ENCODE data around the gene LBH. TPM values are rescaled to one million over a fixed set of nuclear protein-coding genes. Genes with fewer than 3 reads are reported as not detected.

The LBH gene
- total RNA-seq, 1 experiment from 2014 or later, result 159 TPM

DNA sequence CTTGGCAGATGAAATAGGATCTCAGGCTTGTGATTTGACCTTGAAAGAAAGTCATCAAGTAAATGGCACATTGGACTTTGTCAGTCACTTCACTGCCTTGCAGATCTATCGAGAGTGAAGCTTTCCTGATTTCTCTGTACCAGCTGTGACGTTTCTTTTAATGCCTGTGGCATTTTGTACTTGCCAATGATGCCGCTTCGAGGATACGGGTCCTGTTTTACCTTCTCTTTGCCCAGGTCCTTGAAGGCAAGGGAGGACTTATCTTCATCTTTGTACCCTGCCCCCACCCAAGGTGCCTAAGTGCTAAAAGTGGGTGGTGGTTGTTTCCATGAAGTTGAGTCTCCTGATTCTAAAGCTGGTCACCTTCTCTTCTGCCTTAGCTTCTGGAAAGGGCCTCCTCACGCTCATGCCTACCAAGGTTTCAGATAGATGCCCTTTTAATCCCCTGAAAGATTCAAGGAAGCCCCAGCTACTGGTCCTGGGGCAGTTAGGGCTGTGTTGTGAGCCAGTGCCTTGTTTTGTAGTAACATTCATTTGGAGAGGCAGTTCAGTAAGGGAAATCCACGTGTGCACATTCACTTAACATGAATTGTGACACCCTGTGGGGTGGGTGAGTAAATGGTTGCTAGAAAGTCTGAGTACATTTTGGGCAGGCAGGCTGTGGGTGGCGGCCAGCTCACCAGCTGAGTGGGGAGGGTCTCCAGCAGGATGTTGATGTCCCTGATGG is 6.1 kb downstream of the LBH start:
- ChIA-PET CTCF (interaction anchor here (0.6 to 1.3 kb wide), 2 partner anchors 29 to 182 kb away, joined by 3 read pairs; no protein-coding TSS in a partner anchor), POLR2A (no interaction called here)
- H3K27me3 ChIP-seq (replicated peaks; ENCODE audit: control insufficient read depth, insufficient read depth, low read length), result no peaks in the 10 kb centered on the region
- intact Hi-C loops (cut with micrococcal nuclease; ENCODE audit: unreplicated experiment), result loop anchor here (10.0 kb wide), 1 partner anchor 467 kb away; no protein-coding TSS in a partner anchor
- H3K4me1 ChIP-seq, result peaks cover 19% of the 10 kb centered on the region
- Mint-ChIP-seq H3K4me3 (ENCODE audit: unreplicated experiment) (no peak overlapping the region), H3K9me3 (ENCODE audit: unreplicated experiment) (no peaks in the 10 kb centered on the region), H3K4me1 (ENCODE audit: low read depth, unreplicated experiment) (peaks cover 23% of the 10 kb centered on the region), H3K27me3 (ENCODE audit: insufficient read depth, unreplicated experiment) (no peaks in the 10 kb centered on the region), H3K27ac (ENCODE audit: unreplicated experiment) (no peak overlapping the region), H3K36me3 (ENCODE audit: insufficient read depth, unreplicated experiment) (peaks cover 89% of the 10 kb centered on the region)
- TF ChIP-seq CTCF (IDR thresholded peaks at IDR 0.05; ENCODE audit: insufficient read depth in 1 of 2, low read depth in 1 of 2, low read length in 1 of 2, severe bottlenecking in 1 of 2, unreplicated experiment in 1 of 2), result no peak
- H3K4me3 ChIP-seq (ENCODE audit: low read depth, low read length), result no peak overlapping the region
- H3K9me3 ChIP-seq, result no peaks in the 10 kb centered on the region
- no TSS peak for BruUV-seq (replicated peaks)
- peaks cover 5% of the 10 kb centered on the region; the same call in 1 of the 2 replicates for H3K36me3 ChIP-seq (ENCODE audit: control insufficient read depth, insufficient read depth, low read length)
- no peak for DNase-seq

- DNase-seq, result no peak
- CTCF ChIA-PET, result interaction anchor here (0.6 to 2.6 kb wide), 9 partner anchors 8 to 181 kb away, joined by 3 to 16 read pairs (median 4); no protein-coding TSS in a partner anchor
- Histone ChIP-seq H3K27me3 (replicated peaks; ENCODE audit: control insufficient read depth, insufficient read depth, low read length) (no peaks in the 10 kb centered on the region), H3K9me3 (no peaks in the 10 kb centered on the region), H3K4me3 (ENCODE audit: low read depth, low read length) (no peak overlapping the region), H3K36me3 (ENCODE audit: control insufficient read depth, insufficient read depth, low read length) (peaks cover 5% of the 10 kb centered on the region; the same call in 1 of the 2 replicates), H3K4me1 (peaks cover 18% of the 10 kb centered on the region)
- Mint-ChIP-seq H3K9me3 (ENCODE audit: unreplicated experiment) (no peaks in the 10 kb centered on the region), H3K27ac (ENCODE audit: unreplicated experiment) (no peak overlapping the region), H3K27me3 (ENCODE audit: insufficient read depth, unreplicated experiment) (no peaks in the 10 kb centered on the region), H3K36me3 (ENCODE audit: insufficient read depth, unreplicated experiment) (peaks cover 89% of the 10 kb centered on the region), H3K4me3 (ENCODE audit: unreplicated experiment) (no peak overlapping the region), H3K4me1 (ENCODE audit: low read depth, unreplicated experiment) (peaks cover 23% of the 10 kb centered on the region)
- POLR2A ChIA-PET, result interaction anchor here (1.2 kb wide), 1 partner anchor 30 kb away, joined by 8 read pairs; no protein-coding TSS in a partner anchor
- BruUV-seq (replicated peaks), result no TSS peak
- intact Hi-C loops (cut with micrococcal nuclease; ENCODE audit: unreplicated experiment), result loop anchor here (2.0 to 10.0 kb wide), 2 partner anchors 15 to 467 kb away; no protein-coding TSS in a partner anchor
- TF ChIP-seq CTCF (IDR thresholded peaks at IDR 0.05; ENCODE audit: insufficient read depth in 1 of 2, low read depth in 1 of 2, low read length in 1 of 2, severe bottlenecking in 1 of 2, unreplicated experiment in 1 of 2), result no peak
Measured at GRCh38 chr2:30237966-30238800, 6.8 kb downstream of the LBH start.

All from Caco-2 (cell line).